Measurements from ENCODE around the gene MIGA2.

Gene MIGA2

DNA sequence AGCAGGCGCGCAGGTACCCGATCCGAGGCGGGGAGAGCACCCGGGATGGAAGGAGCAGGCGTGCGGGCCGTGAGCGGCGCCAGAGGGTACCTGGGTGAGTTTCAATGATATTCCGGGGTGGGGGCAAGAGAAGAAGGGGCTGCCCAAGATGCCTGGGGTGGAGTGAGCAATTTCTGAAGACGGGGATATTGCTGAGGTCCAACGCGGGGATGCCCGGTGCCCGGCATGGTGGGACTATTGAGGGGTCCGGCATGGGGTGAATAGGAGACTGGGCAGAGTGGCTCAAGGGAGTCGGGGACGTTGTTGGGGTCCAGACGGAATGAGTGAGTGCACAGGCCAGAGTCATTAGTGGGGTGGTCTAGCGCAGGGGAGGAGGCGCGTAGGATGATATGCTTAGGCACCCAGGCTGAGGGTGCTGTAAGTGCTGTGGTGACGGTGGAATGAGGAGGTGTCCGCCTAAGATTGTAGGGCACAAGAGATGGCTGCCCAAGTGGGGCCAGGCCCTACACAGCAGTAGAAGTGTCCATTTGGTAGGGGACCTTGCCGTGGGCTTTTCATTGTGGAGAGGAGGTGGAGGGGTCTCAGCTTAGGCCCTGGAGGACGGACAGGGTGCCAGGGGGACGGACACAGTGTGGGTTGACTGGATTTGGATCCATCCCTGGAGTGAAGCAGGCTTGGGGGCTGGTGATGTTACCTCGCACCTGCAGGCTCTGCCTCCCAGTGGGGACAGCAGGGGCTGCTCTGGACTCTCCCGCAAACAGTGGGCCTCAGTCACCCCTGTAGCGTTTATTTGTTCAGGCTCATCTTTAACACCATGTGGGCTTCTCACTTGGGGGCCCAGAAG is 719 bp downstream of the MIGA2 start:
- DNase-seq (ENCODE audit: low spot score): no peak

DNA sequence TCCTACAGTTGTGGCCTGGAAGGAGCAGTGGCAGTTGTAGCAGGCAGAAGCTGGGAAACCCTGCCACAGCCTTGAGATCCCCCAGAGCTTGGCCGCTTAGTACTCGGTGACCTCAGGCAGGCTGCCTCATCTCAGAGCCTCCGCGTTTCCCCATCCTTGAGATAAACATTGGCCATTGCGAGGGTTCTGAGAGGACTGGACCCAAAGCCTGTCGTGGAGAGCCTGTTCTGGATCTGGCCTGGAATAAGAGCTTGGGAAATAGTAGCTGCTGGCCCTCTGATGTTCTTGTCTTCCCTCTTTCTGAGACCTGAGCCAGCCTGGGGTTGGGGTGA is 1.3 kb downstream of the MIGA2 start:
- no peak for DNase-seq (ENCODE audit: low spot score)

DNA sequence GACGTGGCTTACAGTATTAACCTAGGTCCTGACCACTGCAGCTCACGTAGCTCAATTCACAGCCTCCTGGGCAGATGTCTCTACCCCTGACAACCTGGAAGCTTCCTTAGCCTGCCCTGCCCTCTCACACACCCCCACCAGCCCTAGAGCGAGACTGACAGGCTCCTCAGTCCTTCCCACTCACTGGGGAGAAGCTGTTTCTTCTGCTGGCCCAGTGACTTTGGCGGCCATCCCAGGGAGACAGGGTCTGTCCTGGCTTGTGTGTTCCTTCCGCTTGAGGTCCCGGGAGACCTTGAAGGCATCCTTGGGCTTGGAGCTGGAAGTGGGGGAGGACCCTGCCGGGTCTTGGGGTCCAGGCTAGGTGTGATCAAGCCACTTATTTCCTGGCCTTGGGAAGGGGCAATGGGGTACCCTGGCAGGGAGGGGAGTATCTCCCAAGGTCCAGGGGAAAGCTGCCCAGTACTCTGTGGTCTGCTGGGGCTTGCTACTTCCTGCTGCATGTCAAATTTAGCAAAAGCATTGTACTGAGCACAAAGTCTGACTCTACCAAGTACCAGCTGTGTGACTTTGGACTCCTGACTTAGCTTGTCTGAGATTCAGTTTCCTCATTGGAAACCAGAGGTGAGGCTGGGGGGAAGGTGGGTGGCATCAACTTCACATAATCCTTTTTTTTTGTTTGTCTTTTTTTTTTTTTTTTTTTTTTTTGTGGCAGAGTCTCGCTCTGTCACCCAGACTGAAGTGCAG is 1.9 kb downstream of the MIGA2 start:
- DNase-seq (ENCODE audit: low spot score): no peak

DNA sequence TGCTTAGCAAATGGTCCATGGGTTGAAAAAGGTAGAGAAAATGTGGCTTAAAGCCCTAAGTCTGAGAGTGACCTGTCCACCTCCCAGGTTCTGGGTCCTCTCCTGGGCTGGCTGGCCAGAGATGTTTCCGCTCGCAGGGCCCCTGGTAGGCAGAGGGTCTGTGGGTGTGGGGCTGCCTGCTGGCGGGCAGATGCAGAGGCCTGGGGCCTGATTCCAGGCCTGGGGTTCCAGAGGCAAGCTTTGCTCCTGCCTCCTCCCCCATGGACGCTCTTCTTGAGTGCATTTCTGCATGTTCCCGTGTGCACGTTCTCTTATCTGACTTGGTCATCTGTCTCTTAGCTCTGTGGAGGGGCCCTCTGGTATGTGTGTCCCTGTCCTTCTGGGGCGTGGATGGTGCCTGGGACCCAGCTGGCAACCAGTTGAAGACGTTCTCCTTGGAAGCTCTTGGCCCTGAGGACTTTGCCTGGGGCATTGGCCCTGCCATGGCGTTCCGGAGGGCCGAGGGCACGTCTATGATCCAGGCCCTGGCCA is 3.8 kb downstream of the MIGA2 start:
- no peak for DNase-seq (ENCODE audit: low spot score)

DNA sequence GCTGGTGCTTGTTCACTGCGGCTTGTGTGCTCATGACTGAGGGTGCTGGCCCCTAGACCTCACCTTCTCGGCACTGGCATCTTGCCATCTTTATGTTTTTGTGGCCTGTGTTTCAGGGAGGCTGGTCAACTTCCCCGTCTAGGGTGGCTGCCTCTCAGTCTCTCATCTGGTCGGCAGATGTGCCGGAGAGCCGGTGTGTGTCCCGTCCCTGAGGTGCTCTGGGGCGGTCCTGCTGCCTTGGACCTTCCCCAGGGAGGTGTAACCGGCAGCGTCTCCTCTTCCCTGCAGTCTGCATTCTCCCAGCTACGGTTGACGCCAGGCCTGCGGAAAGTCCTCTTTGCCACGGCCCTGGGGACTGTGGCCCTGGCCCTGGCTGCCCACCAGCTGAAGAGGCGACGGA is 5.6 kb downstream of the MIGA2 start:
- DNase-seq (ENCODE audit: low spot score): no peak

DNA sequence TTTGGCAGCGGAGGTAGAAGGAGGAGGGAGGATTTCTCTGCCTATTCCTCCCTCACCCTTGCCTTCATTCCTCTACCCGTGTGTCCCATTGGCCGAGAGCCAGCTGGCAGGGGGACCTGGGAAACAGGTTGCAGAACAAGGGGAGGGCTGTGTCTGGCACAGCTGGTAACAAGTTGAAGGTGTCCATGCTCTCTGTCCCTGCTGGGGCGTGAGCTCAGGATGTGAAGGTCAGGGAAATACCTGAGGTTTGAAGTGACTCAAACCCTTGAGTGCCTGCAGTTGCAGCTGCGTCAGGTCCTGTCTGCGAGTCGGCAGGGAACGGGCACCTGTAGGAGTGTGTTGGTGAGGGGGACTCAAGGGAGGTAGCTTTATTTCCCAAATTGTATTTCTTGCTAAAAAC is 16.2 kb downstream of the MIGA2 start:
- DNase-seq (ENCODE audit: low spot score): no peak

DNA sequence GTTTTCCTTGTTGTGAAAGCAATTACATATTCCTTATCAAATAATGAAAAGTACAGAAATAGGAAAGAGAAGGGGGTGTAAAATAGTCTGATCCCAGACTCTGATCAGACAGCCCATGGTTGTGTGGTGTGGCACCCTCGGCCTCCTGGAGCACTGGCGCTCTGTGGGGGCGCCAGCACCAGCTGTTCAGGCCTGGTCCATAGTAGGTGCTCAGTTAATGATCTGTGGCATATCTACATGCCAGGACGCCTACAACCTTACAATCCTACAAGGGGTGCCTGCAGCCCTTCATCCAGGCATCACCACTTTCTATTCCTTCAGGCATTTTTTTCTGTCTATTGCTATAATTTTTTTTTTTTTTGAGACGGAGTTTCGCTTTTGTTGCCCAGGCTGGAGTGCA is 16.6 kb downstream of the MIGA2 start:
- no peak for DNase-seq (ENCODE audit: low spot score)

DNA sequence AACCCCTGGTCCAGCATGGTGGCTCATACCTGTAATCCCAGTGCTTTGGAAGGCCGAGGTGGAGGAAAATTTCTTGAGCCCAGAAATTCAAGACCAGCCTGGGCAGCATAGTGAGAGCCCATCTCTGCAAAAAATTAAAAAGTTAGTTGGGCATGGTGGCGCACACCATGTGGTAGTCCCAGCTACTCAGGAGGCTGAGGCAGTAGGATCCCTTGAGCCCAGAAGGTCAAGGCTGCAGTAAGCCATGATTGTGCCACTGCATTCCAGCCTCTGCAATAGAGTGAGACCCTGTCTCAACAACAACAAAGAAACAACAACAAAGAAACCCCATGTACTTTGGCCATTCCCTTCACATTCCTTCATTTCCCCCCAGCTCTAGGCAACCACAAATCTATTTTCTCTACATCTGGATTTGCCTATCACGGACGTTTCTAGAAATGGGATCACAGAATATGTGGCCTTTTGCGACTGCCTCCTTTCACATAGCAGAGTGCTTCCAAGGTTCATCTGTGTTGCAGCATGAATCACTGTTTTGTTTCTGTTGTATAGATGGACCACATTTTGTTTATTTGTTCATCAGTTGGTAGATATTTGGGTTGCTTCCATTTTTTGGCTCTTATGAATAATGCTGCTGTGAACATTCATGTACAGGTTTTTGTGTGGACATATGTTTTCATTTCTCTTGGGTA is 17.9 kb downstream of the MIGA2 start:
- DNase-seq (ENCODE audit: low spot score): no peak

DNA sequence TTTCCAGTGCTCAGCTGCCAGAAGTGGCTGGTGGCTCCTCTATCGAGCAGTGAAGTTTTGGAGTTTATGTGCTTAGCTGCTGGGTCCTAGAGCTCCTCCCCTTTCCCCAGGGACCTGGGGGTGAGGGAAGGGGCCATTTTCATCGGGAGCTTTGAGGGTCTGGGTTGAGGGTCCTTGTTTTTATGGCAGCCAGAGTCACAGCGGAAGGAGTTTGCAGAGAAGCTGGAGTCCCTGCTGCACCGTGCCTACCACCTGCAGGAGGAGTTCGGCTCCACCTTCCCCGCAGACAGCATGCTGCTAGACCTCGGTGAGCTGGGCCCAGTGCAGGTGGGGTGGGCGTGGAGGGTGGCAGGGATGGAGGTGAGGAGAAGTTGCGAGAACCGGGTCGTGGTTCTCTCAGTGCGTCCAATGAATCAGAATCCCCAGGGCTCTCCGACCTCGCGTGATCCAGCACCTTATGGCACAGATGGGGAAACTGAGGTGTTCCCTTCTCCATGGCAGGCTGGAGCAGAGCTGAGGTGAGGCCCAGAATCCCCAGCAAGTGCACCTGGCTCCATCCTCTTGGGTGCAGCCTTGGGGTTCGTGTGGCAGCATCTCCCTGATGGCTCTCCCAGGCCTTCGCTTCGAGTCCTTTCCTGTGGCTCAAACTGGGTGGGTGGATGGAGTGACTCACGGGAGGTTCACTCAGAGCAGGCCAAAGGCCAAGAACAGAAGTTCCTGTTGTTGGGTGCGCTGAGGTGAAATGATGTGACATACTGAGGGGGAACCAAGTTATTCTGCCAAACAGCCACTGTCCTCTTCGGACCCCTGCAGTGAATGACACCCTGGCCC is 22.8 kb downstream of the MIGA2 start:
- no peak for DNase-seq (ENCODE audit: low spot score)

DNA sequence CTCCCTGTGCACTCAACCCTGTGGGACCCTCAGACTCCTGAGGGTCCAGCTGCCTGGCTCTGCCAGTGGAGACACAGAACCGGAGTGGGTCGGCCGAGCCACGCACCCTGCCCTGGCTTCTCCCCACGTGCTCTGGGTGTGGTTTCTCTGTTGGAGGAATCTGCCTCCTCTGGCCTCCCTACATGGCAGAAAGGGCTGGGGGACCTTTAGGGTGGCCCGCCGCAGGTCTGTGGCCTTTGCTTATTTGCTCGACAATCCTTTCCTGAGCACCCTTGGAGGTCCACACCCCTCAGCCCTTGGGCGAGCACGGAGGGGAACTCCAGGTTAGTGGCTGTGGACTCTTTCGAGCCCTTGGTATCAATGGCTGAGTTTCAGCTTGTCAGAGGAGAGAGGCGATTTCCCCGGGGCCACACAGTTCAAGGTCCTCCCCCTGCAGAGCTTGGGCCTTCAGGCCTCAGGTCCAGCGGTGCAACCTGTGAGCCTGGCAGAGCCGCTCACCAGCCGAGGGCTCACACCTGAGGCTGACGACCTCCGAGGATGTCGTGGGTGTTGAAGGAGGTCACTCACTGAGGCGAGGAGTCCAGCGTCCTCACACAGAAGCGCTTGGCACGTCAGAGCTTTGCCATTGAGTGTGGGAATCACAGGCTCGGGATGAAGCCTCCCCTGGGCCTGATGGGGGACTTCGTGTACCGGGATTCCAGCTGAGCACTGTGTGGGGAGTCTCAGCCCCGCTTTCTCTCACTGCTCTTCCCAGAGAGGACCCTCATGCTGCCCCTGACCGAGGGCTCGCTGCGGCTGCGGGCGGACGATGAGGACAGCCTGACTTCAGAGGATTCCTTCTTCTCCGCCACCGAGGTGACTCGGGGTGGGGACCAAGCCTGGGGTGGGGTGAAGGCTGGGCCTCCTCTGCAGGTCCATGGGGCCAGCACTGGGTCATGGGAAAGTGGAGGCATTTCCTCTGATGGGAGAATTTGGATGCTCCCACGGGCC is 23.7 kb downstream of the MIGA2 start:
- DNase-seq (ENCODE audit: low spot score): no peak

DNA sequence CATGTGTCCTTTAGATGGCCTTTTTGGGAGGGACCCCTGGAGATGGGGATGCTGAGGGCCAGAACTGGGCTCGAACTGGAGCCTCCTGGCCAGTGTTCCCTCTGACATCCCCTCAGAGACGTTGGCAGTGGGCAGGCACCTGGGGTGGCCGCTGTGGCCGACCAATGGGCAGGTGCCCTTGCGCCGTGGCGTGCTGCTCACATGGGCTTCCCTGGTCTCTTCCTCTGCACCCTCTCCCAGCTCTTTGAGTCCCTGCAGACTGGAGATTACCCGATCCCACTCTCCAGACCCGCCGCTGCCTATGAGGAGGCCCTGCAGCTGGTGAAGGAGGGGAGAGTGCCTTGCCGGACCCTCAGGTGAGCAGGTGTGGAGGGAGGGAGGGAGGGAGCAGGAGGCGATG is 24.6 kb downstream of the MIGA2 start:
- DNase-seq (ENCODE audit: low spot score): no peak

DNA sequence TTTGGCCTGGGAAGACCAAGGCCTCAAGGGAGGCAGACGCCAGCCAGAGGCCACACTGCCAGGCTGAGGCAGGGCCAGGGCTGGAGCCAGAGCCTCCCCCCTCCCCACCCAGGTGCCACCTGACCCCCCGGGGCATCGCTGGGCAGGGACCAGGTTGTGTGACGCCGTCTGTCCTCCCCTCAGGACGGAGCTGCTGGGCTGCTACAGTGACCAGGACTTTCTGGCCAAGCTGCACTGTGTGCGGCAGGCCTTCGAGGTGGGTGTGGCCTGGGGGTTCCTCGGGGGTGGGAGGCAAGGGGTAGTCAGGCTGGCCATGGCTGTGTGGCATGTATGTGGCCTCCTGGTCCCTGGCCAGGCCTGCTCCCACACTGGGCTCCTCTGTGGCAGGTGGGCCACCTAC is 26.6 kb downstream of the MIGA2 start:
- no peak for DNase-seq (ENCODE audit: low spot score)

DNA sequence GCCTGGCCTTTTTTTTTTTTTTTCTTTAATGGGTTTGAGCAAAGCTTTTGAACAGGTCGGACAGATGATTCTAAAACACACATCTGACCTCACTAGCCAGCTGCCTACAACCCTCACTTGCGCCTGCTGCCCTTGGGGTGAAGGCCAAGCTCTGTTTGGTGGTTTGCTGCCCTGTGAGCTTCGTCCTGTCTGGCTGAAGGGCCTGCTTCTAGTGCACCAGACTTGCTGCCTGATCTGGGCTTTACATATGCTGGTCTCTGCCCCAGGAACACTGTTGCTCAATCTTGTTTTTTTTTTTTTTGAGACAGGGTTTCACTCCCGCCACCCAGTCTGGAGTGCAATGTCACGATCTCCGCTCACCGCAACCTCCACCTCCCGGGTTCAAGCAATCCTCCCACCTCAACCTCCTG is 28.1 kb downstream of the MIGA2 start:
- DNase-seq (ENCODE audit: low spot score): no peak

DNA sequence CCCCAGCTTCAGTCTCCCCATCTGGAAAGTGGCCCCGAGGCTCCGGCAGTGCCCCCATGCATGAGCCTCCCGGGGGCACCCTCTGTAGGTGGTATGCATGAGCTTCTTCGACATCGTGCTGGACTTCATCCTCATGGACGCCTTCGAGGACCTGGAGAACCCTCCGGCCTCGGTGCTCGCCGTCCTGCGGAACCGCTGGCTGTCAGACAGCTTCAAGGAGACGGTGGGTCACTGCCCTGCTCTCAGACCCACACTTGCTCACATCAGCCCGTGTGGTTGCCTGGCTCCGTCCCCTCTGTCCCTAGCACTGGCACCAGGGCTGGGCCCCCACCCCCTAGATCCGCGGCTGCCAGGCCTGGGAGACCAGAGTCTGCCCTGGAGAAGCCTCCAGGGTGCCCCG is 31.7 kb downstream of the MIGA2 start:
- DNase-seq (ENCODE audit: low spot score): no peak

DNA sequence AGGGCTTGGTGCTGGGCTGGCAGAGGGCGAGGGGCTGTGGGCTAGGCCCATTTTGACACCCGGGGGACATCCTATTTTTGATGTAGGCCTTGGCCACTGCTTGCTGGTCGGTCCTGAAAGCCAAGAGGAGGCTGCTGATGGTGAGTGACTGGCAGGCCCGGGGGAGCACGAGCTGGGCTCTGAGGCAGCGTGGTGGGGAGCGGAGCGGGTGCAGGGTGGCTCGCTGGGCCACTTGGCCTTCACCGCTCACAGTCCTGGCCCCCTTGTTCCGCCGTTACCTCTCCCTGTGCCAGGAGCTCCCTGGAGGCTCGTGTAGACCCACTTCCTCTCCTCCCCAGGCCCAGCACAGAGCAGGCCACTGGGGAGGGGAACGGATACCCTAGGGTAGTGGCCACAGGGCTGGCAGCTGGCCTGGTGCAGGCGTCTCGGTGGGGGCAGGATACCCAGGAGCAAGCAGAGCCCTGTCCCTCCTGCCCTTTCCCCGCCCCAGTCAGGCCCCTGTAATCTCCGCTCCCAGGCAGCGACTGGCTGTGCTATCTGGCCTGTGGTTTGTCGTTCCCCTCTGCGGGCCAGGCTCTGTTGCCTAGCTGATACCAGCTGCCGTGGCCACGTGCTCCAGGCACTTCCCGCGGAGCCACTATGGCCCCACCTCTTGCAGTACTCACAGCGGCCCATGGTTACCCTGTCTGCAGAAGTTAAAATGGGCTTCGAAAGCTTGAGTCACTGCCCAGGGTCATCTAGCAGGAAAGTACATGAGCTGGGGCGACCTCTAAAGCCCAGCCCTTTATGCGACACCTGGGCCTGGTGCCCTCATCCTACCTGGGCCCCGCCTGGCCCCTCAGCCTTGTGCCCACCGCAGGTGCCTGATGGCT is 32.8 kb downstream of the MIGA2 start:
- DNase-seq (ENCODE audit: low spot score): no peak

DNA sequence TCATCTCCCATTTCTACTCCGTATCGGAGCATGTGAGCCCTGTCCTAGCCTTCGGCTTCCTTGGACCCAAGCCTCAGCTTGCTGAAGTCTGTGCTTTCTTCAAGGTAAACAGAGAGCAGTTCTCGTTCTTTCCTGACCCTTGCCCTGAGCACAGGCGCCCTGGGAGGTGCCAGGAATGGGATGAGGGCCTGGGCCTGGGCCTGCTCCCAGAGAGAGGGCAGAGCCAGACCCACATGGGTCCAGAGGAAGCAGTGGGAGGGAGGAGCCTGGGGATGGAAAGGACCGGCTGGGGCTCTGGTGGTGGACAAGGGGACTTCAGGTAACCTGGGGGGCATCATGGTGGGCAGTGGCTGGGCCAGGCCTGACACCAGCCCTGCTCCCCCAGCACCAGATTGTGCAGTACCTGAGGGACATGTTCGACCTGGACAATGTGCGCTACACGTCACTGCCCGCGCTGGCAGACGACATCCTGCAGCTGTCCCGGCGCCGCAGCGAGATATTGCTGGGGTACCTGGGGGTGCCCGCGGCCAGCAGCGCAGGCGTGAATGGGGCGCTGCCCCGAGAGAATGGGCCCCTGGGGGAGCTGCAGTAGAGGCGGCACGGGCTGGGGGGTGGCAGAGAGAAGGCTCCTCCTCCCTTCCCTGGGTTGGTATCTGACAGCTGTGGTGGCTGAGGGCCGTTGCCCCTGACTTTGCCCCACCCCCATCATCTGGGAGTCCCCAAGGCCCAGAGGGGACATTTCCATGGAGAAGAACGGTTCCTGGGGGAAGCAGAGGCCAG is 33.6 kb downstream of the MIGA2 start:
- DNase-seq (ENCODE audit: low spot score): no peak

DNA sequence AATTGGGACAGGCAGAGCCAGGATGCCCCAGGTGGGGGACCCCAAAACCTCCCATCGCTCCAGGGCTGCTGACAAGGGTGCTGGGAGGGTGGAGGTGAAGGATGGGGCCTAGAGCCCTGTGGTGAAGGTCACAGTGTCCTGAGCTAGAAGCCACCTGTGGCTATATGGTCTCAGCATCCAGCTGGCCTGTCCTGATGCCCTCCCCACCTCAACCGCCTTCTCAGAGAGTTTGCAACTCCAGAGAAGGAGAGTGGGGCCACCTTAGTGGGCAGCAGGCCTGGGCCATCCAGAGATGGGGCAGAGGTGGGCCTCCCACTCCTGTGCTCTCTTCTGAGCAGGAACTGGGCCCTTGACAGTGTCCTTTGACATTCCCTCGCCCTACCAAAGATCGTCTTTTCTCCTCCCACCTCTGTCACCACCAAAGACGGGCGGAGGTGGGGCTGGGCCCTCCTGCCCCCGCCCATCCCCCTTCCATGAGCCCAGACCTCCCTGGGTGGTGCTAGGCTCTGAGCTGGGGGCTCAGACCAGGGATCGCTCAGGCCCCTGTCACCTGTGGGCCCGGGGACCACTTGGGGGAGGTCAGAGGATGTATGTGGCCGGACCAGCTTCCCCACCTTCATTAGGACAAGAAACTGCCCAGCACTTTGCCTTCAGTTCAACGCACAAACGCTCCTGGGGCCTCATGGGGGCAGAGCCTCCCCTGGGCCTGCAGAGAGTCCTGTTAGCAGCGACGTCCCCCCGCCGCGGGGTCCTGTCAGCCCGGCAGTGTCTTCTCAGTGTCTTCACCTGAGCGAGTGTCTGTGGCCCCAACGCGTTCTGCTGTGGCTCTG is 34.5 kb downstream of the MIGA2 start:
- no peak for DNase-seq (ENCODE audit: low spot score)

DNA sequence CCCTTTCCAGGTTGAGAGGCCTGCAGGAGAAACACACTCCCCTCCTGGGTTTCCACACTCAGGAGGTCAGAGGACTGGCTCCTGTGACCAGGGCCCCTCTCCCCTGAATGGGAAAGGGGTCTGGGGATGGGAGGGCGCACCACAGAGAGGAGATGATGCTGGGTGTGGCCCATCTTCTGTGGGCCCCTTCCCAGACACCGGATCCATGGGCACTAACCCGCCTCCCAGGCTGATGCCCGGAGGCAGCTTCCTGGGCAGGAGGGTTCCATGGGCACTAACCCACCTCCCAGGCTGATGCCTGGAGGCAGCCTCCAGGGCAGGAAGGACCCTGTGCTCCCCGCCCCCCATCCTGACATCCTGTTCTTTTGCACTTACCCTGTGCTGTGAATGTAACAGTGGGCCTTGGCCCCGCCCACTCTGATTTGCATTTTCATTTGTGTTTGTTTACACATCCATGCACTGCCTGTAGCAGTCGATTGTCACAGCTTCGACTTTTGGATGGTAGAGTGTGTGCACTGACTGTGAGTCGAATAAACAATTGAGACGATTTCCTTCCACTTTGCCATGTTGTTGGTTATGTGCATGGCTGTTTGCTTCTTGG is 35.2 kb downstream of the MIGA2 start:
- DNase-seq (ENCODE audit: low spot score): no peak

Measured in left forelimb (tissue), 1 donor.